GM21447 (cell line): ENCODE data around the gene TTYH1.
"Not testable (repeated sequence)": the region's sequence is repeated elsewhere in the genome, so short reads cannot be mapped to it uniquely, and the experiment has no call there.

Experiments
- ATAC-seq: cut with Tn5 transposase; IDR thresholded peaks from one replicate; pipeline ENCODE4 v1.9.1; 2021; ENCODE audit not compliant: unreplicated experiment

Gene TTYH1

DNA sequence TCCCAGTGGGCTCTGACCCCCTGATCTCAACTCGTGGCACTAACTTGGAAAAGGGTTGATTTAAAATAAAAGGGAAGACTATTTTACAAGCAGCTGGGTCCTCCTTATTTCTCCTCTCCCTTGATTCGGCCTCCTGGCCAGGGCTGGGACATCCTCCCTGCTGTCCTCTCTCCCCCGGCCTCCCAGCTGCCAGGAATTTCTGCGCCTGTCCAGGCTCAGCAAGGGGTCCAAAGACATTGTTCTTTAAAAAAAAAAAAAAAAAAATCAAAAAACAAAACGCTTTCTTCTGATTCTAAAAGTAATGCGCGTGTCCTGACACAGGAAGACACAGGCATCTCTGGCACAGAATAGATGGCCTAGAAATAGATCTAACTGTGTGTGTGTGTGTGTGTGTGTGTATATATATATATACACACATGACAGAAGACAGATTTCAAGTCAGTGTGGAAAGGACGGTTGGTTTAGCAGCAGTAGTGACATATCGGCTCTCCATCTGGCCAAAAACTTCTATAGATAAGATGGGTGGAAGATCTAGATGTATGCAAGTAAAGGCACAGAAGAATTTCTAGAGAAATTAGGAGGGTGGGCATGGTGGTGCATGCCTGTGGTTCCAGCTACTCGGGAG, 21.5 kb downstream of the TTYH1 start:
- ATAC-seq, result no peak

DNA sequence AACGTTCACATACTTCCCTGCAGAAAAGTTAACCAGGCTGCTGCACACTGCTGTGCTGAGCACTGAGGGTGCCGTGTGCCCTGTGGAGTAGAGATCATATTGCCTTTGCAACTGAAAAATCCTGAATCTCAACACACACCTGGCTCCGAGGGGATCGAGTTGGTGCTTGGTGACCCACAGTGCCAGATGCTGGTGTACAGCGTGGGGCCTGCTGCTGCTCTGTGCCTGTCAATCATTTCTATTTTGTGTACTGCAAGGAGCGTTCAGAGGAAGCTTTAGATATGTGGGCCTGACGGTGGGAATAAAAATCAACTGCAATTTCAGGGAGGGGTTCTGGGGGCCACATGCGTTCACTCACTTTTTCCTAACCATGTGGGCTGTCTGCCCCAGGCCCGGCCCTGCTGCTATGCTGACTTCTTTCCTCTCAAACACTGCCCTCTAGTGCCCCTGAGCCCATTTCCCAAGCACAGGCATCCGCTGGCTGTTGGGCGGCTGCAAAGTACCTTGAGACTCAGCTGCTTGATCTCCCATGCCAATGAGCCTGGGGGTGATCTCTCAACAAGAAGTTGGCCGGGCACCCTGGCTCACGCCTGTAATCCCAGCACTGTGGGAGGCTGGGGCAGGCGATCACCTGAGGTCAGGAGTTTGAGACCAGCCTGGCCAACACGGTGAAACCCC, 24.0 kb downstream of the TTYH1 start:
- no peak for ATAC-seq

DNA sequence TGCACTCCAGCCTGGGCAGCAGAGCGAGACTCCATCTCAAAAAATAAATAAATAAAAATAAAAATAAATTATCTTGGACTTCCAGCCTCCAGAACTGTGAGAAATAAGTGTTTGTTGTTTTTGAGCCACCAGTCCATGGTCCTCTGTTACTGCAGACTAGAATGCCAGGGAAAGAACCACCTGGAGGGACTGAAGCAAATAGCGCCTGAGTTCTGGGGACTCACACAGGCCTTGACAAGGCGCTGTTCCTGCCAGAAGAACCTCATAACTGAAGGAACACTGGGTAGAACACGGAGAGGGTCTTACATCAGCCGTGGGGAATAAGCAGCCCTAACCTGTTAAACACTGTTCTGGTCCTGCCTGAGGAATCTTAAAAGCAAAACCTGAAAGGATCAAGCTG, 25.4 kb downstream of the TTYH1 start:
- ATAC-seq, result no peak

DNA sequence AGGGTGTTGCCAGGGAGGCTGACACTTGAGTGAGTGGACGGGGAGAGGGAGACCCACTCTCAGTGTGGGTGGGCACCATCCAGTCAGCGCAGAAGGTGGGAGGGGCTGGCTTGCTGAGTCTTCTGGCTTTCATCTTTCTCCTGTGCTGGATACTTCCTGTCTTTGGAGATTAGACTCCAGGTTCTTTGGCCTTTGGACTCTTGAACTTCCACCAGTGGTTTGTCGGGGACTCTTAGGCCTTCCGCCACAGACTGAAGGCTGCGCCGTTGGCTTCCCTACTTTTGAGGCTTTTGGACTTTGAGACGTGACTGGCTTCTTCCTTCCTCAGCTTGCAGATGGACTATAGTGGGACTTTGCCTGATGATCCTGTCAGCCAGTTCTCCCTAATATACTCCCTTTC, 29.5 kb downstream of the TTYH1 start:
- no peak for ATAC-seq

DNA sequence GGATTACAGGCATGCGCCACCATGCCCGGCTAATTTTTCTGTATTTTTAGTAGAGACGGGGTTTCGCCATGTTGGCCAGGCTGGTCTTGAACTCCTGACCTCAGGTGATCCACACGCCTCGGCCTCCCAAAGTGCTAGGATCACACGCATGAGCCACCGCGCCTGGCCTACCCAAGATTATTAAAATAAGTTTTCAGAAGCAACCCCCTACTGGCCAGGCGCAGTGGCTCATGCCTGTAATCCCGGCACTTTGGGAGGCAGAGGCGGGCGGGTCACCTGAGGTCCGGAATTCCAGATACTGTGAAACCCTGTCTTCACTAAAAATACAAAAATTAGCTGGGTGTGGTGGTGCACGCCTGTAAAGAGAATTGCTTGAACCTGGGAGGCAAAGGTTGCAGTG, 31.1 kb downstream of the TTYH1 start:
- not testable (repeated sequence) for ATAC-seq

DNA sequence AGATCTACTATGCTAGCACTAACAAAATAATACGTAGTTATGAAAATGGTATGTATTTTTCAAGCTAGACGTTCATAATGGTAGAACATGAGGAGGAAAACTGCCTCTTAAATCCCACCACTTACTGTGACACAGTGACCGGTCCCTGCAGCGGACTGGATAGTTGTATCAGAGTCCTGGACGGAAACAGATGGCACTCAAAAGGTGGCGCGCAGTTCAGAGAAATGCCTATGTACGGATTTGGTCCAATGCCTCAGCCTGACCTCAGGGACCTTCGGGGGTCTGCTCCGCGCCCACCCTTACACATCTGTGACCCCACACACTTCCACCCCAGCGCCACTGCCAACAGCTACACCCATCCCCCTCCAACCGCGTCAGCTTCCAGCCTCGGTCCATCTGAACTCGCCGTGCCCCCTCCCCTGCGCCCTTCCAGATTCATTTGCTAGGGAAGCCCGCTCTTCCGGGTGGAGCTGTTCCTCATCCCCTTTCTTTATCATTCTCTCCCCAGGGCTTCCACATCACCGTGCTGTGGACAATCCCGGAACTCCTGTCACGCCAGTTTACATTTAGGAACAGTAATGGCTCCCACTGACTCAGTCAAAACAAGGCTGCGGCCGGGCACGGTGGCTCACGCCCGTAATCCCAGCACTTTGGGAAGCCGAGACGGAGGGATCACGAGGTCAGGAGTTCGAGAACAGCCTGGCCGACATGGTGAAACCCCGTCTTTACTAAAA, 32.9 kb downstream of the TTYH1 start:
- ATAC-seq, result no peak

DNA sequence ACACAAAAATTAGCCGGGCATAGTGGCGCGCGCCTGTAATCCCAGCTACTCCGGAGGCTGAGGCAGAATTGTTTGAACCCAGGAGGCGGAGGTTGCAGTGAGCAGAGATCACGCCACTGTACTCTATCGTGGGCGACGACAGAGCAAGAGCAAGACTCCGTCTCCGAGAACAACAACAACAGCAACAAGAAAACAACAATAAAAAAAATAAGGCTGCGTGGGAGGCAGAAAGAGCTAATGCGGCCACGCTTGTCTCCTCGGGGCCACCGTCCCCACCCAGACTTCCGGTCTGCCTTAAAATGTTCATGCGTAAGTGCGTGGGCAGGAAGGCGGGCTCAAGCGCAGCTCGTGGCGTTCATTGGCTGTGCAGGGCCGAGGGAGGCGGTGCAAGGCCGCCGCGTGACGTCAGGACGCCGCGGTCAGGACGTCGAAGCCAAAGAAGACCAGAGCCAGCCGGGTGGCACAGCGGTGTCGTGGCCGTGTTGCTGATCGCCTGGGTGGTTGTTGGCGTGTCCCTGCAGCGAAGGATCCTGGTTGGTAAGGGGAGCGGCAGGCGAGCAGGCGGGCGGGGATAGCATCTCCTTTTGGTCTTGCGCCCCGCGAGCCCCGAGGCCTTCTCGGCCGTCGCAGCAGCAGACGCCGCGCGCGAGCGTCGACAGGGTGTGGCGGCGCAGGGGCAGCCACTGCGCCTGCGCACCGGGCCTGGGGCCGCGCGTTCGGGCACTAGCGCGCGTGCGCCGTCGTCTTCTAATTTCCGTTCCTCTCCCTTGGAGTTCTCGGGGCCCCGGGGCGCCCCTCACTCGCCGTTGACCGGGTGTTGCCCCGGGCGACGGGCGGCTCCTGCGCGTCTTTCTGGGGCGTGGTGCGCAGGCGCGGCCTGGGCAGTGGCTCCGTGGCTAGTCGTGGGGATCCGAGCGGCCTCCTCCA, 33.8 kb downstream of the TTYH1 start, which contains the start of gene LENG8:
TSS of gene LENG8 (plus strand) at position 426 of the 927 bp plus-strand sequence. CDS start 2,146 bp downstream, outside the sequence.
- peak; percentile 84 for ATAC-seq

DNA sequence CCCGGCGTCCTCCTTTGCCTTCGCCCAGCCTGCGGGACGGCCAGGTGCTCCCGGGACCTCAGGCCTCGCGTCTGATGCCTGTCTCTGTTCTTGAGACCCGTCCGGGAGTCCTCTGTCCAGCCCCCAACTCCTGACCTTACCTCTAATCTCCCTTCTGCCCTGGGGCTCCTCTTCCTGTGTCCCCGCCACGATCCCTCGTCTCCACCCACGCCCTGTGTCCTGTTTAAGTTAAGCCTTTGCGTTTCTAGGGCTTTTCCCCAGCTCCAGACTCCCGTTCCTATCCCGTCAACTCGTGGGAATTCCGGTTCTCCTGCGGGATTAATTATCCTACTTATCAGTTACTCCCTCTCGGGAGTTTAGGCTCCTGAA, 34.4 kb downstream of the TTYH1 start:
- ATAC-seq, result no peak

DNA sequence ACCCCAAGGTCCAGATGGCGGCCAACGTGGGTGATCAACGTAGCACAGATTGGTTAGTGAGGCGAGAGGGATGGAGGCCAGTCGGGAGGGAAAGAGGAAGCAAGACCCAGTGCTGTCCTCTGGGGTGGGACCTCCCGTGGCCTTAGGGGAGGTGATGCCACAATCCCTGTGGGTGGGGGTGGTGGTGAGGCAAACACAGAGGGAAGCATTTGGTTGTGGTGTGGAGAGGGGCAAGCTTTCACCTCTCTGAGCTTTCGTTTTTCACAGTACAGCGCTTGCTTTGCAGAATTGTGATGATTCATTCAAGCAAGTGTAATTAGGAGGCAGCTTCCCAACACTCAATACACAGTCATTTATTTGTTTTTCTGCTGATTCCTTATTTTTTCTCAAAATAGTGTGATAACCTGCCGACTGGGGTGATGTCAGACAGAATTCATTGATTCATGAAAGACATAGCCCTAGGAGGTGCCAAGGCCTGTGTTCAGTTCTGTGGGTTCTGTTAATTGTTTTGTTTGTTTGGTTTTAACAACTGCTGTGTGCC, 36.1 kb downstream of the TTYH1 start:
- ATAC-seq, result no peak

DNA sequence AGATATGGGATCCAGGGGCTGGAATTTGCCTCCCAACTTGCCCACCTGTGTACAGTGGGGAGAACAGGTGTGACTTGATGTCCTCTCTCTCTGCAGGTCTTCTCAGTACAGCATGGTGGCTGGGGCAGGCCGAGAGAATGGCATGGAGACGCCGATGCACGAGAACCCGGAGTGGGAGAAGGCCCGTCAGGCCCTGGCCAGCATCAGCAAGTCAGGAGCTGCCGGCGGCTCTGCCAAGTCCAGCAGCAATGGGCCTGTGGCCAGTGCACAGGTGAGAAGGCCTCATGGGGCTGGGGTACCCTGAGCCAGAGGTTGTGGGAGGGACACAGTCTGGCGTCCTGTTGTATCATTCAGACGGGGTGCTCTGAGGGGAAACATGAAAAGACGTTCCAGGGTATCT, 36.7 kb downstream of the TTYH1 start:
- no peak for ATAC-seq

DNA sequence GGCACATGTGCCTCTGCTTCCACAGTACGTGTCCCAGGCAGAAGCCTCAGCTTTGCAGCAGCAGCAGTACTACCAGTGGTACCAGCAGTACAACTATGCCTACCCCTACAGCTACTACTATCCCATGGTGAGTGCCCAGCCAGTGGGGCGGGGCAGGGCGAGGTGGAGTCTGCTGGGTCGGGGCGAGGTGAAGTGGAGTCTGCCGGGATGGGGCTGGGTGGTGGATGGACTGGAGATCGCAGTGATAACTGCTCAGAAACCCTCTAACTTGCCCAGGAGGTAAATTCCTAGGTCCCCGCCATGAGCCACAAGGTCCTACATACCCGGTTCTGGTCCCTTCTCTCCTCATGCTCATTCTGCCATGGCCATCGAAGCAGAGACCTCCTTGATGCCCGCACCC, 37.4 kb downstream of the TTYH1 start:
- no peak for ATAC-seq

DNA sequence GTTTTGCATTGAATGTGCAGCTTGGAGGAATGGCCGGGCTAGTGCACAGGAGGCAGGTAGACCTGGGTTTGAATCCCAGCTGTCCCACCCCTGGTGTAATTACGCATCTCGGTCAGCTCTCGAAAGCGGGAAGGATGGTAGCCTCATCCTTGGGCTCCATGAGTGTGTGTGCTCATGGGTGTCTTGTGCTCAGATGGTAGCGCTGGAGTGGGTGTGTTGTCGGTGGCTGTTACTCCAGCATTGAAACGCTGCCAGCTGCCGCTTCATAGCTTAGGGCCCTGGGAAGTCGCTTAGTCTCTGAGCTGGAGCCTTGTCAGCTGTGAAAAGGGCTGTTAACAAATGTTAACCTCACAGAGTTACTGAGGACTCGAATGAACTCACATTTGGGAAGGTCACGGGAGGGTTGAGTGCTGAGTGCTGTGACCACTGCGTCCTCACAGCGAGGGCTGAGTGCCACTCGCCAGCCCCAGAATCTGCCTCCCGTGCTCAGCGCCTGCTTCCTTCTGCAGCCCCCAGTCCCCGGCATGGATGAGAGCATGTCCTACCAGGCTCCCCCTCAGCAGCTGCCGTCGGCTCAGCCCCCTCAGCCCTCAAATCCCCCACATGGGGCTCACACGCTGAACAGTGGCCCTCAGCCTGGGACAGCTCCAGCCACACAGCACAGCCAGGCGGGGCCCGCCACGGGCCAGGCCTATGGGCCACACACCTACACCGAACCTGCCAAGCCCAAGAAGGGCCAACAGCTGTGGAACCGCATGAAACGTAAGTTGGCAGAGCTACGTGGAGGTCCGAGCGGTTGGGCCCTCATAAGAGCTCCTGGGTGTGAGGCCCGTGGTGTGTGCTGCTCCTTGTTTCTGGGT, 38.9 kb downstream of the TTYH1 start:
- ATAC-seq, result no peak

DNA sequence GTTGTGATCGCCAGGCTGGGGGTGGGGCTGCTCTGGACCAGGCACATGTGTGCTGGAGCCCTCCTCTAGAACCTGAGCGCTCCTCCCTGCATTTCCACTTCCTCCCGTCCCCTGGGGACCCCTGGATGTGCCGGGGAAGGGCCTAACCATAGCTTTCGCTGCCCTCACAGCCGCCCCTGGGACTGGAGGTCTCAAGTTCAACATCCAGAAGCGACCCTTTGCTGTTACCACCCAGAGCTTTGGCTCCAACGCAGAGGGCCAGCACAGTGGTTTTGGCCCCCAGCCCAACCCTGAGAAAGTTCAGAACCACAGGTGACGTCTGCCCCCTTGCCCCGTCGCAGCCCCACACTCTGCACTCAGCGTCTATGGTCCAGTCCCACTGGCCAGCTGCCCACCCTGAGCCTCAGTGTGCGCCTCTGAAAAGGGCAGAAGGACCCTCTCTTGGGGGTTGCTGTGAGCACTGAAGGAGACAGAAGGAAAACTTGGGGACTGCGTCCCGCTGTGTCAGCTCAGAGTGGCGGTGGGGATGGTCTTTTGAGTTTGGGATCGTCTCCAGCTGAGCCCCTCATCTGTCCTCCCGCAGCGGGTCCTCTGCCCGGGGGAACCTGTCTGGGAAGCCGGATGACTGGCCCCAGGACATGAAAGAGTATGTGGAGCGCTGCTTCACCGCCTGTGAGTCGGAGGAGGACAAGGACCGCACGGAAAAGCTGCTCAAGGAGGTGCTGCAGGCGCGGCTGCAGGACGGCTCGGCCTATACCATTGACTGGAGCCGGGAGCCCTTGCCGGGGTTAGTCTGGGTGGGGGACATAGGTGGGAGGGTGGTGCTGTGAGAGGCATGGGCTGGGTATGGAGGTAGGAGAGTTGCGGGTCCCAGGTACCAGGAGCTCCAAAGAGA, 39.8 kb downstream of the TTYH1 start:
- no peak for ATAC-seq

DNA sequence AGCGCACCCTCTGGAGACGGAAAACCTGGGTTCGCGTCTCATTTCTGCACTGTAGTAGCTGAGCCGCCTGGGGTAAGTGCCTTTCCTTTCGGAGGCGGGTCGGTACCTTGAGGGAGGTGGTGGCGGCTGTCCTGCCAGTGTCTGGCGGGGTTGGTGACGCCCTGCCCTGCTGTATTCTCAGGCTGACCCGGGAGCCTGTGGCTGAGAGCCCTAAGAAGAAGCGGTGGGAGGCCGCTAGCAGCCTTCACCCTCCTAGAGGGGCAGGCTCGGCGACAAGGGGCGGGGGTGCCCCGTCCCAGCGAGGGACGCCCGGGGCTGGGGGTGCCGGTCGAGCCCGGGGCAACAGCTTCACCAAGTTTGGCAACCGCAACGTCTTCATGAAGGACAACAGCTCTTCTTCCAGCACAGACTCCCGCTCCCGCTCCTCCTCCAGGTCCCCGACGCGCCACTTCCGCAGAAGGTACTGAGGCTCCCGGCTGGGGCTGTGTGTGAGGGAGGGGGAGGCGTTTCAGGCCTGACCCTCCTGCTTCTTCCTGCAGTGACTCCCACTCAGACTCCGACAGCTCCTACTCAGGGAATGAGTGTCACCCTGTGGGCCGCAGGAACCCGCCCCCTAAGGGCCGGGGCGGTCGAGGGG, 40.6 kb downstream of the TTYH1 start:
- ATAC-seq, result no peak

DNA sequence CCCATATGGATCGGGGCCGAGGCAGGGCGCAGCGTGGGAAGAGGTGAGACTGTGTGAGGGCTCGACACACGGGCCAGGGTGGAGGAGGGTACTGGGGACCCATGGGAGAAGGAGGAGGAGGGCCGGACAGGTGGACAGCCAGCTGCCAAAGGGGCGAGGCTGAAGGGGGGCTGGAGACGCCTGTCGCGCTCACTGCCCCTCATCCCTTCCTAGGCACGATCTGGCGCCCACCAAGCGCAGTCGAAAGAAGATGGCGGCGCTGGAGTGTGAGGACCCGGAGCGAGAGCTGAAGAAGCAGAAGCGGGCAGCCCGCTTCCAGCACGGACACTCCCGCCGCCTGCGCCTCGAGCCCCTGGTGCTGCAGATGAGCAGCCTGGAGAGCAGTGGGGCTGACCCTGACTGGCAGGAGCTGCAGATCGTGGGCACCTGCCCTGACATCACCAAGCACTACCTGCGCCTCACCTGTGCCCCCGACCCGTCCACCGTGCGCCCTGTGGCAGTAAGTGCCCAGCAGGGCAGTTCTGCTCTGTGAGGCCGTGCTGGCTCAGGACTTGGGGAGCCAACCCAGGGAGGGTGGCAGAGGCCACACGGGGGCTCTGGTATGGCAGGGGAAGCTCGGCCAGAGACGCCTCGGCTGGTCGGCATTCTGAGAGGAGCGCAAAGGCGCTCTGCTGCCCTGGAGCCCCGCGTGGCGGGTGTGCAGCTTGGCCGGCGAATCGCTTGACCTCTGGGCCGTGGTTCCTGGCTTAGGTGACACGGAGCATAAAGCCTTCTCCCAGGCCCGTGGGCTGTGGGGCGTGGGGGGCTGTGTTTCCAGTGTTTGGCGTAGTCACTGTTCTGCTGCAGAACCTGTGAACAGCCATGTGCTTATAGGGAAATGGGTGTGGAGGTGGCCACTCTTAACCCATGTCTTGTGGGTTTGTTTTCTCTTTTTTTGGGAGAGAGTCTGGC, 41.4 kb downstream of the TTYH1 start:
- ATAC-seq, result no peak

DNA sequence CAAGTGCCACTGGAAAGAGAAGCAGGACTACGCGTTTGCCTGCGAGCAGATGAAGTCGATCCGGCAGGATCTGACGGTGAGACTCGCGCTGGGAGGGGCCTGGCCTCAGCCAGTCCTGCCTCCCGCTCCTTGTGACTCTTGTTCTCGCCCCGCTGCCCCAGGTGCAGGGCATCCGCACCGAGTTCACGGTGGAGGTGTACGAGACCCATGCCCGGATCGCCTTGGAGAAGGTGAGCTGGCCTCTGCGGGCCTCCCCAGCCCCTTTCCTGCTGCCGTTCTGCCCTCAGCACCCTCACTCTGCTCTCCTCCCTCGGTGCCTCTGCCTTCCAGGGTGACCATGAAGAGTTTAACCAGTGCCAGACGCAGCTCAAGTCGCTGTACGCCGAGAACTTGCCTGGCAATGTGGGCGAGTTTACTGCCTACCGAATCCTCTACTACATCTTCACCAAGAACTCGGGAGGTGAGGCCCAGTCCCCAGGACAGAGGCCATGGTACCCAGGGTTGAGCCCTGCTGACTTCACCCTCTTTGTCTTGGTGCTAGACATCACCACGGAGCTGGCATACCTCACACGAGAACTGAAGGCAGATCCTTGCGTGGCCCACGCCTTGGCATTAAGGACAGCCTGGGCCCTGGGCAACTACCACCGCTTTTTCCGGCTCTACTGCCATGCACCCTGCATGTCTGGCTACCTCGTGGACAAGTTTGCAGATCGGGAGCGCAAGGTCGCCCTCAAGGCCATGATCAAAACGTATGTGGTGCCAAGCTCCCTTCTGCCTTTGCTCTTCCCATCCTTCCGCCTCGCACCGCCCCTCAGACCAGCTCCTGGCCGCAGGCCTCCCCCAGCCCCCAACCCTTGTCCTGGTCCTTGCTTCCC, 42.7 kb downstream of the TTYH1 start:
- ATAC-seq, result no peak
